KMS-11 (cell line): ENCODE measurements around the gene ZNF76.

Source experiments
- H2AFZ ChIP-seq: fragments of 200-600 bp; sonication (generic); 2 replicates; pipeline ENCODE4 v1.6.1; 2016; ENCODE audit warnings: antibody characterized with exemption, mixed run types, low read depth
- H3K27ac ChIP-seq: fragments of 200-600 bp; sonication (generic); 2 replicates; pipeline ENCODE4 v1.6.1; 2016; ENCODE audit warnings: mild to moderate bottlenecking, mixed run types
- H3K27me3 ChIP-seq: fragments of 200-600 bp; sonication (generic); 2 replicates; pipeline ENCODE4 v1.6.1; 2017; ENCODE audit warnings: mild to moderate bottlenecking, low read depth, mixed run types, moderate library complexity; ENCODE audit not compliant: insufficient read depth
- H3K36me3 ChIP-seq: fragments of 200-600 bp; sonication (generic); 2 replicates; pipeline ENCODE4 v1.6.1; 2017; ENCODE audit warnings: mild to moderate bottlenecking, mixed run types; ENCODE audit not compliant: insufficient read depth
- H3K4me1 ChIP-seq: fragments of 200-600 bp; sonication (generic); 2 replicates; pipeline ENCODE4 v1.6.1; 2016; ENCODE audit warnings: mild to moderate bottlenecking, low read depth, mixed run types; ENCODE audit not compliant: poor library complexity, severe bottlenecking
- H3K4me2 ChIP-seq: fragments of 200-600 bp; sonication (generic); 2 replicates; pipeline ENCODE4 v1.7.0; 2016; ENCODE audit warnings: mild to moderate bottlenecking, mixed run types
- H3K4me3 ChIP-seq: fragments of 200-600 bp; sonication (generic); IDR thresholded peaks from 2 replicates; pipeline ENCODE4 v1.6.1; 2017; ENCODE audit warnings: low read depth, low read length, mixed read lengths; ENCODE audit not compliant: insufficient read depth
- H3K79me2 ChIP-seq: fragments of 200-600 bp; sonication (generic); 2 replicates; pipeline ENCODE4 v1.6.1; 2016; ENCODE audit warnings: low read depth, mixed run types; ENCODE audit not compliant: insufficient read depth
- H3K9ac ChIP-seq: fragments of 200-600 bp; sonication (generic); 2 replicates; pipeline ENCODE4 v1.6.1; 2016; ENCODE audit warnings: mild to moderate bottlenecking, mixed run types
- H4K20me1 ChIP-seq: fragments of 200-600 bp; sonication (generic); 2 replicates; pipeline ENCODE4 v1.6.1; 2016; ENCODE audit warnings: mild to moderate bottlenecking, mixed run types; ENCODE audit not compliant: insufficient read depth
- TF ChIP-seq, protein P1 (sequence below): fragments of 200-600 bp; sonication (generic); conservative IDR thresholded peaks from 2 replicates; pipeline ENCODE4 v1.6.1; 2017; ENCODE audit warnings: low read depth, mild to moderate bottlenecking, antibody characterized with exemption, low read length, moderate library complexity, mixed read lengths

The ZNF76 gene

DNA sequence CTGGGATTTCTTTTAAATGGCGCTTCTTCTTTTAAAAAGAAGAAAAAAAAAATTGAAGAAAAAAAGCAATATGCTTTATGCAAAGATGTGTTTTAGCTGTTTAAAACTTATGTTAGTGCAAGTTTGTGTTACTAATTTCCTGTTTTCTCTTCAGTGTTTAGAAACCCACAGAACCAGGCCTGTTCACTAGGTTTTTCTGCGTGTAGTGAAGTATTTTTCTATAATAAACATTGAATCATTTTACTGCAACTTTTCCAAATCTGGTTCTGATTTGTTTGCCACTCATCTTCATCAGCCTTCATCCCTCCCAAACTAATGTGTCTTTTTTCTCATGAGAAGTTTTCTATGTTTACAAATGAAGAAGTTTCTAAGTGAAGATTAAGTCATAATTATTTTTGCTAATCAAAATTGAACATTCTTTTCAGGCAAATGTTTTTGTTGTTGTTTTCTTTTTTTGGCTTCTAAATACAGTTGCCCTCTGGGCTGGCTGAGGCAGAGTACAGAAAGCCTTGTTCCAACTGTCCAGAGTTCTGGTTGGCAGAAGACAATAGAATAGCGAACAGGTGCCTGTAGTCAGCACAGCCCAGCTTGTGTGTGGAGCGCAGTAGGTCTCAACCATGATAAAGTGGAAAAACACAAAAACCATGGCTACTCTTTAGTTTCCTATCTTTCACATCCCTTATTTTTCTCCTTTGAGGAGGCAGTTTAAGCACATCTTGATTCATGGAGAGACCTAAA, 14.5 kb downstream of the ZNF76 start:
- TF ChIP-seq, protein P1, sequence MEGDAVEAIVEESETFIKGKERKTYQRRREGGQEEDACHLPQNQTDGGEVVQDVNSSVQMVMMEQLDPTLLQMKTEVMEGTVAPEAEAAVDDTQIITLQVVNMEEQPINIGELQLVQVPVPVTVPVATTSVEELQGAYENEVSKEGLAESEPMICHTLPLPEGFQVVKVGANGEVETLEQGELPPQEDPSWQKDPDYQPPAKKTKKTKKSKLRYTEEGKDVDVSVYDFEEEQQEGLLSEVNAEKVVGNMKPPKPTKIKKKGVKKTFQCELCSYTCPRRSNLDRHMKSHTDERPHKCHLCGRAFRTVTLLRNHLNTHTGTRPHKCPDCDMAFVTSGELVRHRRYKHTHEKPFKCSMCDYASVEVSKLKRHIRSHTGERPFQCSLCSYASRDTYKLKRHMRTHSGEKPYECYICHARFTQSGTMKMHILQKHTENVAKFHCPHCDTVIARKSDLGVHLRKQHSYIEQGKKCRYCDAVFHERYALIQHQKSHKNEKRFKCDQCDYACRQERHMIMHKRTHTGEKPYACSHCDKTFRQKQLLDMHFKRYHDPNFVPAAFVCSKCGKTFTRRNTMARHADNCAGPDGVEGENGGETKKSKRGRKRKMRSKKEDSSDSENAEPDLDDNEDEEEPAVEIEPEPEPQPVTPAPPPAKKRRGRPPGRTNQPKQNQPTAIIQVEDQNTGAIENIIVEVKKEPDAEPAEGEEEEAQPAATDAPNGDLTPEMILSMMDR, result no peak
- Histone ChIP-seq H3K79me2 (no peaks in the 10 kb centered on the region), H3K36me3 (no peaks in the 10 kb centered on the region), H4K20me1 (no peaks in the 10 kb centered on the region), H3K27ac (no peak overlapping the region), H2AFZ (no peak overlapping the region), H3K4me2 (no peak overlapping the region), H3K9ac (no peak overlapping the region), H3K4me3 (no peak overlapping the region), H3K4me1 (no peaks in the 10 kb centered on the region), H3K27me3 (no peaks in the 10 kb centered on the region)

DNA sequence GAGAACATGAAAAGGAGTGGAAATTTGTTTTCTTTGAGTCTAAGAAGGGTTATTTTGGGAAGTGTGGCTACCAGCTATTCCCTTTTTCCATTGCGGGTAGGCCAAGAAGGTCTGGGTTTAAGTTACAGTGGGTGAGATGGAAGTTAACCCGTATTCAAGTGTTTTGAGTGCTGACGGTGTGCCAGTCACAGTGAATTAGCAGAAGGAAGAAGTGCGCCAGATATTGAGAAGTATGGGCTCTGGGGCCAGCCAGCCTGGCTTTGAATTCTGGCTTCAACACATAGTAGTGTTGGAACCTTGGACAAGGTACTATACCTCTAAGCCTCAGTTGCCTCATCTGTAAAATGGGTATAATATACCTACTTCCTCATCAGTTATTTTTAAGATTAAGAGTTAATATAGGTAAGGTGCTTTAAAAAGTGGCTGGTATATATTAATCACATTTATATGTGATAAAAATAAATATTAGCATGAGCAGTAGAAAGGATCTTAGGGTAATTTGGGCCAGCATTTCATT, 16.3 kb downstream of the ZNF76 start:
- Histone ChIP-seq H3K27me3 (no peaks in the 10 kb centered on the region), H3K36me3 (no peaks in the 10 kb centered on the region), H3K4me3 (no peak overlapping the region), H3K9ac (no peak overlapping the region), H2AFZ (no peak overlapping the region), H3K27ac (no peak overlapping the region), H3K4me2 (no peak overlapping the region), H4K20me1 (no peaks in the 10 kb centered on the region), H3K4me1 (no peaks in the 10 kb centered on the region), H3K79me2 (no peaks in the 10 kb centered on the region)
- TF ChIP-seq, protein P1, result no peak

DNA sequence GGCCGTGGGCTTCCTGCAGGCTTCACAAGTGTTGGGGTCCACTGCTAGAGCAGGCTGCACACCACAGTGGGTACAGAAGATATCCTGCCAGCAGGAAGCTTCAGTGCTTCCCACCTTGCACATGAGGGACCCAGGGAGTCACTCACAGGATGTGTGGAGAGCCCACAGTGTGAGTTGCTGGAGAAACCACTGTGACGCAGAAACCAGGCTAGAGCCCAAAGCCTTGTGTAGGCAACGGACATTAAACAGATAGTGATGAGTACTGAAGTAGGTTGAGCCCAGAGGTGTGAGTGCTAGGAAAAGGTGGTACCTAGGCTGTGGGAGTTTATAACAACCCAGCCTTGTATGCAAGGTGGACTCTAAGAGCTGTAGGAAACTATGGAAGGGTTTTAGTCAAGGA, 19.2 kb downstream of the ZNF76 start:
- H3K27me3 ChIP-seq, result no peaks in the 10 kb centered on the region
- H2AFZ ChIP-seq, result no peak overlapping the region
- H3K9ac ChIP-seq, result no peak overlapping the region
- no peaks in the 10 kb centered on the region for H3K4me1 ChIP-seq
- no peak overlapping the region for H3K4me3 ChIP-seq
- TF ChIP-seq, protein P1, result no peak
- no peaks in the 10 kb centered on the region for H3K36me3 ChIP-seq
- no peak overlapping the region for H3K27ac ChIP-seq
- no peaks in the 10 kb centered on the region for H3K79me2 ChIP-seq
- no peaks in the 10 kb centered on the region for H4K20me1 ChIP-seq
- no peak overlapping the region for H3K4me2 ChIP-seq

DNA sequence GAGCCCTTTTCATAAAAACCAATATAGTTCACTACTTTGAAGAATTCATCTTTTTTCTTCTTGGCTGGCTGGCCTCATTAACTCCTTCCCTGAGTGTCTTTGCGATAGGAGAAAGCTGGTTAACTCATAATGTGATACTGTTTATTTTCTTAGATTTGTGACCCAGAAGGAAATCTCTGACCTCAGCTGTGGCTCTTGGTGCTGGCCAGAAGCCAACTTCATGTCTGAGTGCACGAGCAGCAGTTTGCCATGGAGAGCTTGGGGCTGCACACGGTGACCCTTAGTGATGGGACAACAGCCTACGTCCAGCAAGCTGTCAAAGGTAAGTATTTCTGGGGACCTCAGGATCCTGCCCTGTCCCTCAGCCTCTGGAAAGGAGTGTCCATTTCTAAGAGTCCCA, 21.4 kb downstream of the ZNF76 start:
- TF ChIP-seq, protein P1, result no peak
- H3K9ac ChIP-seq, result no peak overlapping the region
- no peak overlapping the region for H3K4me2 ChIP-seq
- no peak overlapping the region for H3K27ac ChIP-seq
- H3K79me2 ChIP-seq, result no peaks in the 10 kb centered on the region
- H3K4me1 ChIP-seq, result no peaks in the 10 kb centered on the region
- no peak overlapping the region for H3K4me3 ChIP-seq
- no peaks in the 10 kb centered on the region for H3K27me3 ChIP-seq
- no peak overlapping the region for H2AFZ ChIP-seq
- no peaks in the 10 kb centered on the region for H4K20me1 ChIP-seq
- H3K36me3 ChIP-seq, result no peaks in the 10 kb centered on the region
